Gastroesophageal sphincter (tissue), 3 donors: ENCODE results near the gene NAT14.

ENCODE experiments used
- POLR2A ChIP-seq, 2 donors: fragments of 450-650 bp; IDR thresholded peaks; one replicate each; pipeline ENCODE4 v1.6.1; 2017; ENCODE audit warnings: antibody characterized with exemption in 2 of 2, mild to moderate bottlenecking in 2 of 2, moderate library complexity in 1 of 2
- TF ChIP-seq, protein P1 (sequence below), 4 experiments: fragments of 200-600 bp in 2 of 4; fragments of 450-650 bp in 2 of 4; sonication (generic) in 1 of 4; IDR thresholded peaks; one replicate each; pipeline ENCODE4 v1.5.1; 2017 to 2019; ENCODE audit warnings: antibody characterized with exemption in 4 of 4, mild to moderate bottlenecking in 2 of 4, moderate library complexity in 2 of 4

DNA sequence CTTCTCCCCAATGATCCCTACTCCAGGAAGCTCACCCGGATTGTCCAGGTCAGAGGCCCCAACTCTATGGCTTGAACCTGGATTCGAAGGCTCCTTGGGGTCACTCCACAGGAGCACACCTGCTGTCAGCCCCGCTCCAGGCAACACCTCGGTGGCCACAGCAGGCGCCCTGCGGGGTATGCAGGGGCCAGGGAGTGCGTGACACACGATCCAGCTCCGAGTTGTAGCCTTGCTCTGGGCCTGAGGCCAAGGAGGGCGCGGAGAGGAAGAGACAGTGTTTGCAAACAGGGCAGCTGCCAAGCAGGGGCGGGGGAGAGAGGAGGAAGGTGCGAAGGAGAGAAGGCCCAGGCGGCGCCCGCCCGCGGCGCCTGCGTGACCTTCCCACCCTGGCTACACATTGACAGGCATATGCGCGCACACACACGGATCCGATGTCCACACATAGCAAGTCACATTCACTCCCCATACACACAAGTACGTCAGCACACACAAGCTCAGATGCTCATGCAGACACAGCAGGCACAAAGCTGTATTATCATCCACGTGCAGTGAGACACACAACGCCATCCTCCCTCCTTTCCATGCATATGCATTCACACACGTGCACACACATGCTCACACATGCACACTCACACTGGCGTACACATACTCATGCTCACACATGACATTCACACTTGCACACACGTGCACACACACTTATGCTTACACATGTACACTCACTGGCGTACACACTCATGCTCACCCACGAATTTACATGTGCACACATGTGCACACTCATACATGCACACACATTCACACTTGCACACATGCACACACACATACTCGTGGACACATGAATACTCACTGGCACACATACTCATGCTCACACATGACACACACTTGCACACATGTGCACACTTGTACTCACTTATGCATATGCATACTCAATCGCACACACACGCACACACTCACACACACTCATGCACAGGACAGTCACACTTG, 41.5 kb downstream of the NAT14 start:
- TF ChIP-seq, protein P1, sequence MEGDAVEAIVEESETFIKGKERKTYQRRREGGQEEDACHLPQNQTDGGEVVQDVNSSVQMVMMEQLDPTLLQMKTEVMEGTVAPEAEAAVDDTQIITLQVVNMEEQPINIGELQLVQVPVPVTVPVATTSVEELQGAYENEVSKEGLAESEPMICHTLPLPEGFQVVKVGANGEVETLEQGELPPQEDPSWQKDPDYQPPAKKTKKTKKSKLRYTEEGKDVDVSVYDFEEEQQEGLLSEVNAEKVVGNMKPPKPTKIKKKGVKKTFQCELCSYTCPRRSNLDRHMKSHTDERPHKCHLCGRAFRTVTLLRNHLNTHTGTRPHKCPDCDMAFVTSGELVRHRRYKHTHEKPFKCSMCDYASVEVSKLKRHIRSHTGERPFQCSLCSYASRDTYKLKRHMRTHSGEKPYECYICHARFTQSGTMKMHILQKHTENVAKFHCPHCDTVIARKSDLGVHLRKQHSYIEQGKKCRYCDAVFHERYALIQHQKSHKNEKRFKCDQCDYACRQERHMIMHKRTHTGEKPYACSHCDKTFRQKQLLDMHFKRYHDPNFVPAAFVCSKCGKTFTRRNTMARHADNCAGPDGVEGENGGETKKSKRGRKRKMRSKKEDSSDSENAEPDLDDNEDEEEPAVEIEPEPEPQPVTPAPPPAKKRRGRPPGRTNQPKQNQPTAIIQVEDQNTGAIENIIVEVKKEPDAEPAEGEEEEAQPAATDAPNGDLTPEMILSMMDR (IDR thresholded peaks at IDR 0.05) = no peak
- no peak for TF ChIP-seq POLR2A (IDR thresholded peaks at IDR 0.05)
